Measurements from ENCODE around the gene KATNBL1.

DNA sequence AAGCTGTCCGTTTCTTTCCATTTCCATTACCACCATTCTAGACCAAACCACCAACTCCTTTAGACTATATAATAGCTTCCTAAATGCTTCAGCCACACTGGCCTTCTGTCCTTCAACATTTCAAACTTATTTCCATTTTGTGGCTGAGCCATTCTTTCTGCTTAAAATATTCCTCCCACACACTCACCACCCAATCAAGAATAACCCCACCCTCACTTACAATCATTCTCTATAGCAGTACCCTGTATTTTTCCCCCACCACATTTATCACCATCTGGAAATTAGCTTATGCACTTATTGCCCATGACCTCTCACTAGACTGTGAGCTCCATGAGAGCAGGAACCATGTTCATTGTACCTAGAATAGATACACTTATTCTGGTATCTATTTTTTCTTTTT, 6.6 kb downstream of the KATNBL1 start:
- TF ChIP-seq FOXM1 (IDR thresholded peaks at IDR 0.05; ENCODE audit: borderline replicate concordance, low read depth), result no peak
- TF ChIP-seq, protein P1, sequence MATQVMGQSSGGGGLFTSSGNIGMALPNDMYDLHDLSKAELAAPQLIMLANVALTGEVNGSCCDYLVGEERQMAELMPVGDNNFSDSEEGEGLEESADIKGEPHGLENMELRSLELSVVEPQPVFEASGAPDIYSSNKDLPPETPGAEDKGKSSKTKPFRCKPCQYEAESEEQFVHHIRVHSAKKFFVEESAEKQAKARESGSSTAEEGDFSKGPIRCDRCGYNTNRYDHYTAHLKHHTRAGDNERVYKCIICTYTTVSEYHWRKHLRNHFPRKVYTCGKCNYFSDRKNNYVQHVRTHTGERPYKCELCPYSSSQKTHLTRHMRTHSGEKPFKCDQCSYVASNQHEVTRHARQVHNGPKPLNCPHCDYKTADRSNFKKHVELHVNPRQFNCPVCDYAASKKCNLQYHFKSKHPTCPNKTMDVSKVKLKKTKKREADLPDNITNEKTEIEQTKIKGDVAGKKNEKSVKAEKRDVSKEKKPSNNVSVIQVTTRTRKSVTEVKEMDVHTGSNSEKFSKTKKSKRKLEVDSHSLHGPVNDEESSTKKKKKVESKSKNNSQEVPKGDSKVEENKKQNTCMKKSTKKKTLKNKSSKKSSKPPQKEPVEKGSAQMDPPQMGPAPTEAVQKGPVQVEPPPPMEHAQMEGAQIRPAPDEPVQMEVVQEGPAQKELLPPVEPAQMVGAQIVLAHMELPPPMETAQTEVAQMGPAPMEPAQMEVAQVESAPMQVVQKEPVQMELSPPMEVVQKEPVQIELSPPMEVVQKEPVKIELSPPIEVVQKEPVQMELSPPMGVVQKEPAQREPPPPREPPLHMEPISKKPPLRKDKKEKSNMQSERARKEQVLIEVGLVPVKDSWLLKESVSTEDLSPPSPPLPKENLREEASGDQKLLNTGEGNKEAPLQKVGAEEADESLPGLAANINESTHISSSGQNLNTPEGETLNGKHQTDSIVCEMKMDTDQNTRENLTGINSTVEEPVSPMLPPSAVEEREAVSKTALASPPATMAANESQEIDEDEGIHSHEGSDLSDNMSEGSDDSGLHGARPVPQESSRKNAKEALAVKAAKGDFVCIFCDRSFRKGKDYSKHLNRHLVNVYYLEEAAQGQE (IDR thresholded peaks at IDR 0.05; ENCODE audit: low read depth), result no peak

All from Ishikawa (cell line).